ENCODE data around the gene PROX1.
"Not testable (repeated sequence)": the region's sequence is repeated elsewhere in the genome, so short reads cannot be mapped to it uniquely, and the experiment has no call there.

PROX1 gene

DNA sequence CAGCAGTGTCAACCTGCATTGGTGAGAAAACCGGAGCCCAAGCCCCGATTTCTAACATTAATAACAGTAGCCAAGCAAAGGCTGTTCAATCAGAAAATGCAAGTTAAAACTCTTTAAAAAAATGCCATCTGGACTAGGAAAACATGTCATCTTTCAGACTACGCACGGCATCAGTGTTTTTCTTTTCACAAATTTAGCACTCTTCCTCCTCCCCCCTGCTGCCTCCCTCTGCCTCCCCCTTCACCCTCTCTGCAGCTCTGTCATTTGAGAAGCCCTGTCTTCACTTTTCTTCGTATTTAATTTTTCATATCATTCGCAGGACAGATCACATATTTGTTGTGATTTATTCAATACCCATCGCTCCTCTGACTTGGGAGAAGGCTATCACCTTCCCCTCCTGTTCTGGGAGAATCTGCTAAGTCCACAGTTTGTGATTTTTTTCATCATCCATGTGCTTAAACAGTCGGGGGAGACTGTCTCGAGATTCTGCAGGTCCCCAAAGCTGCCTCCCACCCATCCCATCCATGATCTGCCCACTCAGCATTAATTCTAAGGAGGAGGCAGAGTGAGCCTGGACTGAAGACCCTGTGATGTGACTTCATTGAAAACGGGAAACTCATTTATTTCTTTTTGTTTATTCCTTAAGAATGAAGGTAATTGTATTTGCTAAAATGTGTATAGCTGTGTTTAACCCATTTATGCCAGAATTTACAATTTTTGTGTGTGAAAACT is 84.8 kb downstream of the PROX1 start:
- DNase-seq (ENCODE audit: low spot score): no peak

GRCh38 chr1:214074477-214074876 is 86.7 kb downstream of the PROX1 start:
- DNase-seq (ENCODE audit: low spot score): no peak

- no peak for DNase-seq (ENCODE audit: low spot score)
Measured at GRCh38 chr1:214075305-214075998, 87.7 kb downstream of the PROX1 start.

- no peak for DNase-seq (ENCODE audit: low spot score)
Measured at GRCh38 chr1:214075999-214076707, 88.4 kb downstream of the PROX1 start.

- no peak for DNase-seq (ENCODE audit: low spot score)
Measured at GRCh38 chr1:214076708-214077065, 88.9 kb downstream of the PROX1 start.

GRCh38 chr1:214078950-214079349 is 91.2 kb downstream of the PROX1 start:
- no peak for DNase-seq (ENCODE audit: low spot score)

DNA sequence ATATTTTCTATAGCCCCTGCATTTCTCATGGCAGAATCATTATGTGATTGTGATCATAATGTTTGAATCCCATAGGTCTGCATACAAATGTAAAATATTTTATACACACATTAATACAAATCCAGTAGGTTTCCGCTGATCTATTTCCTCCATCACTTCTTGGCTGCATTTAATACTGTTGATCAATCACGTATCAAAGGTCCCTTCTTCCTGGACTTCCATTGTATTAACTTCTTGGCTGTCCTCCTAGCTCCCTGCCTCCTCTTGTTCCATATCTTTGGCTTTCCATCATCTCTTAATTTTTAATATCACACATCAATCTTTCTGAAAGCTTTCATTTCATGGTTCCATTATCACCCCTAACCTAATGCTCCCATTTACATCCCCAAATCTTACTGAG is 97.6 kb downstream of the PROX1 start:
- DNase-seq (ENCODE audit: low spot score): no peak

DNA sequence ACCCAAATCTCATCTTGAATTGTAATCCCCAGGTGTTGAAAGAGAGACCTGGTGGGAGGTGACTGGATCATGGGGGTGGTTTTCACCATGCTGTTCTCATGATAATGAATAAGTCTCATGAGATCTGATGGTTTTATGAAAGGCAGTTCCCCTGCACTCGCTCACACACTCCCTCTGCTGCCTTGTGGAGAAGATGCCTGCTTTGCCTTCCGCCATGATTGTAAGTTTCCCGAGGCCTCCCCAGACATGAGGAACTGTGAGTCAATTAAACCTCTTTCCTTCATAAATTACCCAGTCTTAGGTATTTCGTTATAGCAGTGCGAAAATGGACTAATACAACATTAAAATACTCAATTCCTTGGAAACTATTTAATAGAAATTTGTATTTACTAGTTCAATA is 99.2 kb downstream of the PROX1 start:
- DNase-seq (ENCODE audit: low spot score): no peak

- DNase-seq (ENCODE audit: low spot score): not testable (repeated sequence)
Measured at GRCh38 chr1:214089003-214089402, 101.2 kb downstream of the PROX1 start.
